Measurements from ENCODE around the gene OSBP2. TPM values are rescaled to one million over a fixed set of nuclear protein-coding genes. Genes with fewer than 3 reads are reported as not detected.

OSBP2 gene
- total RNA-seq, 4 donors from 2014 or later = 0.60 to 7.5 (median 4.3) TPM

GRCh38 chr22:30892731-30893221 lies 198.1 kb downstream of the OSBP2 start:
- no peak overlapping the region for H3K27ac ChIP-seq
- 93% methylated on average over 5 of the region's 5 CpGs; no CpG with 5 or more reads in 1 of the 2 donors for WGBS, 2 donors (ENCODE audit: low coverage in 1 of 2)
- intact Hi-C loops (cut with DNase I; ENCODE audit: low total_unique reads) (no loop called here), in situ Hi-C loops (cut with MboI; ENCODE audit: low pct_ligation_motif_present in 1 of 4, low pct_unique_long_range_greater_than_20kb in 1 of 4, low sequenced_read_pairs in 3 of 4) (no loop called here)
- no peak overlapping the region for H3K4me3 ChIP-seq
- TF ChIP-seq EP300 (IDR thresholded peaks at IDR 0.05; ENCODE audit: low read depth) (no peak), CTCF (IDR thresholded peaks at IDR 0.05) (no peak), POLR2A (IDR thresholded peaks at IDR 0.05) (no peak), POLR2AphosphoS5 (IDR thresholded peaks at IDR 0.05) (no peak)
- H3K27me3 ChIP-seq = no peaks in the 10 kb centered on the region
- no peaks in the 10 kb centered on the region for H3K4me1 ChIP-seq
- H3K9me3 ChIP-seq = no peaks in the 10 kb centered on the region
- DNase-seq = no peak
- H3K36me3 ChIP-seq = no peaks in the 10 kb centered on the region

DNA sequence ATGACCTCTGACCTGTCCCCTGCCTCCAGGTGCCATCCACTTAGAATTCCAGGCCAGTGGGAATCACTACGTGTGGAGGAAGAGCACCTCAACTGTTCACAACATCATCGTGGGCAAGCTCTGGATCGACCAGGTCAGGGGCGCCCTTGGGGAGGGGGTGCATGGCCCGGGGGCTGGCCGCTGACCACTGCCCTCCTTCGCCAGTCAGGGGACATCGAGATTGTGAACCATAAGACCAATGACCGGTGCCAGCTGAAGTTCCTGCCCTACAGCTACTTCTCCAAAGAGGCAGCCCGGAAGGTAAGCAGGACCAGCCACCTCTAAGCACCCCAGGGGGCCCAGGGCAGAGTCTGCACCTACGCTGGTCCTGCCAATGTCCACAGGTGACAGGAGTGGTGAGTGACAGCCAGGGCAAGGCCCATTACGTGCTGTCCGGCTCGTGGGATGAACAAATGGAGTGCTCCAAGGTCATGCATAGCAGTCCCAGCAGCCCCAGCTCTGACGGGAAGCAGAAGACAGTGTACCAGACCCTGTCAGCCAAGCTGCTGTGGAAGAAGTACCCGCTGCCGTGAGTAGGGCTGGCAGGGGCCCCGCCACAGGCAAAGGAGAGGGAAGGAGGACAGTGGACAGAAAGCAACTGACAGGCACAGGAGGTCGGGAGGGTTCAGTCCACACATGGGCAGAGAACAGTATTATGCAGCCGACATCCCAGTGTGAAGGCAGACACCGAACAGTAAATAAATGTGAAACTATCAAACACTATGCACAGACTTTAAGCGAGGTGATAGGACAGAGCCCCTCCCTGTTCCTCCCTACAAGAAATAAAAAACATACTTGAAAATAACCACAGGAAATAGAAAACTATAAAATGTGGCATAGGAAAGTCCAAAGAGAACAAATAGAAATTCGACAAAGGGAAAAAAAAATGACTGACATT lies 199.0 kb downstream of the OSBP2 start:
- Histone ChIP-seq H3K27ac (no peak overlapping the region), H3K36me3 (peaks cover 0 to 5% (median 0%) of the 10 kb centered on the region in 4 donors), H3K4me1 (no peaks in the 10 kb centered on the region), H3K27me3 (no peaks in the 10 kb centered on the region), H3K9me3 (no peaks in the 10 kb centered on the region), H3K4me3 (no peak overlapping the region)
- TF ChIP-seq EP300 (IDR thresholded peaks at IDR 0.05; ENCODE audit: low read depth) = no peak
- 78 to 86% methylated on average over 6 to 23 of the region's 23 CpGs for WGBS, 2 donors (ENCODE audit: low coverage in 1 of 2)
- in situ Hi-C loops (cut with MboI; ENCODE audit: low pct_ligation_motif_present in 1 of 4, low pct_unique_long_range_greater_than_20kb in 1 of 4, low sequenced_read_pairs in 3 of 4) = no loop called here
- DNase-seq = peak; percentile 6
- intact Hi-C loops (cut with DNase I; ENCODE audit: low total_unique reads) = no loop called here

- peaks cover 0 to 5% (median 0%) of the 10 kb centered on the region in 4 donors for H3K36me3 ChIP-seq
- no peaks in the 10 kb centered on the region for H3K27me3 ChIP-seq
- 73 to 78% methylated on average over 3 of the region's 3 CpGs for WGBS, 2 donors (ENCODE audit: low coverage in 1 of 2)
- intact Hi-C loops (cut with DNase I; ENCODE audit: low total_unique reads) = no loop called here
- H3K4me1 ChIP-seq = no peaks in the 10 kb centered on the region
- DNase-seq = no peak
- no peak overlapping the region for H3K4me3 ChIP-seq
- H3K27ac ChIP-seq = no peak overlapping the region
- TF ChIP-seq CTCF (IDR thresholded peaks at IDR 0.05) = no peak
- TF ChIP-seq EP300 (IDR thresholded peaks at IDR 0.05; ENCODE audit: low read depth) = no peak
- TF ChIP-seq POLR2A (IDR thresholded peaks at IDR 0.05) = no peak
- TF ChIP-seq POLR2AphosphoS5 (IDR thresholded peaks at IDR 0.05) = no peak
- in situ Hi-C loops (cut with MboI; ENCODE audit: low pct_ligation_motif_present in 1 of 4, low pct_unique_long_range_greater_than_20kb in 1 of 4, low sequenced_read_pairs in 3 of 4) = no loop called here
- H3K9me3 ChIP-seq = peaks cover 4 to 5% of the 10 kb centered on the region in 2 donors
Observed at GRCh38 chr22:30894371-30894740, 199.7 kb downstream of the OSBP2 start.

DNA sequence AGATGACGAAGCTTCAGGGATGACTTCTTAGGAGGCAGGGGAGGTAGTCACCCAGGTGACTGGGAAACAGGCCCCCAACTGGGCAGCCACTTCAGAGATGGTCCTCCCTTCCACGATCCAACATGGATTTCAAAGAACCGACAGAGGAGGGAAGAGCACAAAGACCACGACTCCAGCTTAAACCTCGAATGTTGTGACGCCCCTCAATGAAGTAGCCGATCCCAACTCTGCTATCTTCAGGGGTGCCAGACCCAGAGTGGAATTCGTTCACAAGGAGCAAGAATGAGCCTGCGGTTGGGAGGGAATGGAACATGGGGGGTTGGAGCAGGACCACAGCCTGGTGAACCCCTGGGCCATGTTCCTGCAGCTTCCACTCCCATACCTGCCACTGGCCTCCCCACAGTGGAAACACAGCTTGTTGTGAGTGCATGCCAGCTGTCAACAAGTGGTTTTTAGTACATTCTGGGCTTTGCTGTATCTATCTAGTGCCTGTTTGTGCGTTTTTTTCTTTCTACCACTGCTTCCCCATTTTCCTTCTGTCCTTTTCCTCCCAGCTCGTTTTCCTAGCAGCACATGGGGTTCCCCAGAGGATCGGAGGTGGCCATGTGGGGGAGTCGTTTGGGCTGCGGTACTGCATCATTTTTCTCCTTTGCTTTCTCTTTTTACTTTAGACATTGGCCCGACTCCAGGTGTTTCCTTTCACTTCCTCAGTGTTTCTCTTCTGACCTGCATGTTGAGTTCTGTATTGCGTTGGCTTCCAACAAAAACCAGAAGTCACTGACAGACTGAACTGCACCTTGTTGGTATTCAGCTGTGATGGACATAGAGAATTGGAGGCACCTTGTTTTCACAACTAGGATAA lies 208.1 kb downstream of the OSBP2 start:
- no peak overlapping the region for H3K27ac ChIP-seq
- WGBS, 2 donors (ENCODE audit: low coverage in 1 of 2) = 78 to 81% methylated on average over 7 to 16 of the region's 16 CpGs
- H3K4me1 ChIP-seq = no peaks in the 10 kb centered on the region
- H3K36me3 ChIP-seq = peaks cover 0 to 5% (median 0%) of the 10 kb centered on the region in 4 donors
- no peak for TF ChIP-seq CTCF (IDR thresholded peaks at IDR 0.05)
- no peak for TF ChIP-seq POLR2A (IDR thresholded peaks at IDR 0.05)
- no peak for TF ChIP-seq POLR2AphosphoS5 (IDR thresholded peaks at IDR 0.05)
- TF ChIP-seq EP300 (IDR thresholded peaks at IDR 0.05; ENCODE audit: low read depth) = no peak
- H3K27me3 ChIP-seq = no peaks in the 10 kb centered on the region
- H3K4me3 ChIP-seq = no peak overlapping the region
- in situ Hi-C loops (cut with MboI; ENCODE audit: low pct_ligation_motif_present in 1 of 4, low pct_unique_long_range_greater_than_20kb in 1 of 4, low sequenced_read_pairs in 3 of 4) (loop anchor here in 1 of 4 donors (25.0 kb wide), 1 partner anchor 265 kb away; the partner anchor contains the start of gene SLC35E4), intact Hi-C loops (cut with DNase I; ENCODE audit: low total_unique reads) (loop anchor here (10.0 kb wide), 2 partner anchors 138 to 278 kb away; no protein-coding TSS in a partner anchor)
- H3K9me3 ChIP-seq = peaks cover 4 to 9% of the 10 kb centered on the region in 2 donors
- DNase-seq = no peak
